ENCODE data around the gene ANP32B.
"Not testable (repeated sequence)": the region's sequence is repeated elsewhere in the genome, so short reads cannot be mapped to it uniquely, and the experiment has no call there.

The ANP32B gene

DNA sequence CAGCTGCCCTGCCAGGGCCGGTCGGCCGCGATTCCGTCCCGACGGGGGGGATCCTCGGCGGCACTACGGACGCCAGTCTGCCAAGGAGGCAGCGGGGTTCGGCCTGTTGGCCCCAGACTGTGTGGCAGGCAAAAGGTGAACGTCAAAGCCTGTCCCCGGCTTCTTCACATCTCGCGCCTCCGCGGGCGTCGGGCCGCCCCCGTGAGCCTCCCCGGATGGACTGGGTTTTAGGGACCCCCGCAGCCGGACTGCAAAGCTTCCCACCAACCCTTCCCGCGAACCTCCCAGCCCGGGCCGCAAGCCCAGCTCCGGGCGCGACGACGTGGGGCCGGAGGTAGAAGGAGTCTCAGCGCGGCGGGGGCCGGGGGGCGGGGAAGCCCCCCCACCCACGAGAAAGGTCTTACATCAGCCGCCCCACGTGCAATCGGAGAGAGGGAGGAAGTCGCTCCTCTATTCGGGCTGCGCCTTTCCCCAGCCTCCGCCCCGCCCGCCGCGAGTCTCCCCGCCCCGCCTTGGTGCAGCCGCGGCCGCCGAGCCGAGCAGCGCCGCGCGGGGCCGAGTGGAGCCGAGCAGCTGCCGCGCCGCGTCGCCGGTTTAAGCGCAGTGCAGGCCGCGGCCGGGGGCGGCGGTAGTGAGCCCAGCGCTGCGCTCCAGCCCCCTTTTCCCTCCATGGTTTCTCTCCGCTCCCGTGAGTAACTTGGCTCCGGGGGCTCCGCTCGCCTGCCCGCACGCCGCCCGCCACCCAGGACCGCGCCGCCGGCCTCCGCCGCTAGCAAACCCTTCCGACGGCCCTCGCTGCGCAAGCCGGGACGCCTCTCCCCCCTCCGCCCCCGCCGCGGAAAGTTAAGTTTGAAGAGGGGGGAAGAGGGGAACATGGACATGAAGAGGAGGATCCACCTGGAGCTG, at the start of gene ANP32B:
Gene ANP32B, plus strand, starts transcription at position 659 of the 906 bp plus-strand sequence. Its CDS starts 215 bp downstream, at position 874.
- CTCF ChIA-PET, result interaction anchor here (0.9 to 6.4 kb wide), 7 partner anchors 10 to 61 kb away, joined by 3 to 46 read pairs (median 4); partner anchors contain the start of gene TRMO
- H3K36me3 Mint-ChIP-seq, result peaks cover 13% of the 10 kb centered on the region
- H3K4me1 Mint-ChIP-seq, result peaks cover 55% of the 10 kb centered on the region

DNA sequence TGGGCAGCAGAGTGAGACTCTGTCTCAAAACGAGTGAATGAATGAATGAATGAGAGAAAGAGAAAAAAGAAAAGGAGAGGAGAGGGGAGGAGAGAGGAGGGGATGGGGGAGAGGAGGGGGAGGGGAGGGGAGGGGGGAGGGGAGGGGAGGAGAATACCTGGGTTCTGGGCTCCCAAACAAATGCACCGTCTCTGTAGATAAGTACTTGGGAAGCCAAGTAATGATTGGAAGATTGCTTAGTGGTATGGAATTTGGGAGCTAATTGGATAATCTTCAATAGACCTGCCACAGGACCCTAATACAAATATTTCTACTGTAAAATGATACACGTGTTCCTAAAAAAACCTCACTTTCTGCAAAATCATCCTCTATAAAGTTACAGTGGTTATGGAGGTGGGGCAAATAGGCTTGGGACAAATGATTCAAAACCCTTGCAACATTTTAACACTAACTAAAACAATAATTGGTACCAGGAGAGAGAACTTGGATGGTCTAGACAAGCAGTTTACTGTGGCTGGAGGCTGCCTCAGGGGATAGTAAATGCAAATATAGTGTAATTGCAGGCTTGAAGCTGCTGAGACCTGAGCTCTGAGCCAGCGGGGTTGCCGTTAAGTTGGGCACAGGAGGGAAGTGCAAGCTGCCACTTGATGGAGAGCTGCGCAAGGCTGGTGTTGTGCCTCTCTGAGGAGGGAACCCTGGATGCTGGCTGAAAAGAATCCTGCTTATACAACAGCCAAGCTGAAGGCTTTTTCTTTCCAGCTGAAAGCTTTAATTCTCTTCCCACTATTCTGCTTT, 48.6 kb upstream of the ANP32B start:
- CTCF ChIA-PET, result interaction anchor here (2.3 kb wide), 1 partner anchor 20 kb away, joined by 9 read pairs; no protein-coding TSS in a partner anchor
- H3K4me3 Mint-ChIP-seq, result no peak overlapping the region
- peaks cover 72% of the 10 kb centered on the region for H3K4me1 Mint-ChIP-seq

More for the DNA sequence above, at the start of gene ANP32B:
- H3K4me3 Mint-ChIP-seq, result peak within 1 kb of the TSS; percentile 85
- no peaks in the 10 kb centered on the region for H3K27me3 Mint-ChIP-seq
- peak; percentile 96 for DNase-seq
- no peaks in the 10 kb centered on the region for H3K9me3 Mint-ChIP-seq
- H3K27ac Mint-ChIP-seq, result peak within 1 kb of the TSS; percentile 95

DNA sequence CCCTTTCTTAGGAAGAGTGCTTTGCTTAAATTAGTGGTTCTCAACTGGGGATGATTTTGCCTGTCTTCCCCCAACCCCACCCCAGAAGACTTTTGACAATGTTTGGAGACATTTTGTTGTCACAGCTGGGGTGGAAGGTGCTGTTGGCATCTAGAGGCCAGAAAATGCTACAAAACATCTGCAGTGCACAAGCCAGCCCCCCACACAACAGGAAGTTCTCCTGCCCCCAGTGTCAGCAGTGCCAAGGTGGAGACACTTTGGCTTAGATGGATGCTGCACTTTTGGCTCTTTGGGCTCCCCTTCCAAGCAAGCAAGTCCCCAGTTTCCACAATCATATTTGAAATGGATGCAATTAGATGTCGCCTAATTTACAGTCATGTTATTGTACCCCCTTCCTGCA, 47.9 kb upstream of the ANP32B start:
- CTCF ChIA-PET, result interaction anchor here (1.4 to 2.3 kb wide), 2 partner anchors 12 to 19 kb away, joined by 6 to 9 read pairs; no protein-coding TSS in a partner anchor
- no peak overlapping the region for H3K4me3 Mint-ChIP-seq
- peaks cover 7% of the 10 kb centered on the region for H3K36me3 Mint-ChIP-seq
- H3K27ac Mint-ChIP-seq, result no peak overlapping the region
- no peaks in the 10 kb centered on the region for H3K27me3 Mint-ChIP-seq
- no peak for DNase-seq
- peaks cover 64% of the 10 kb centered on the region for H3K4me1 Mint-ChIP-seq
- H3K9me3 Mint-ChIP-seq, result no peaks in the 10 kb centered on the region

More for the DNA sequence above, 48.6 kb upstream of the ANP32B start:
- Mint-ChIP-seq H3K27ac (no peak overlapping the region), H3K36me3 (peaks cover 13% of the 10 kb centered on the region), H3K9me3 (no peaks in the 10 kb centered on the region), H3K27me3 (no peaks in the 10 kb centered on the region)
- DNase-seq, result no peak

- Mint-ChIP-seq H3K4me3 (no peak overlapping the region), H3K9me3 (no peaks in the 10 kb centered on the region), H3K4me1 (peaks cover 47% of the 10 kb centered on the region), H3K36me3 (peaks cover 2% of the 10 kb centered on the region), H3K27ac (no peak overlapping the region), H3K27me3 (no peaks in the 10 kb centered on the region)
- no peak for DNase-seq
- CTCF ChIA-PET, result no interaction called here
These were observed 46.1 kb upstream of the ANP32B start for GRCh38 chr9:97936998-97937397.

DNA sequence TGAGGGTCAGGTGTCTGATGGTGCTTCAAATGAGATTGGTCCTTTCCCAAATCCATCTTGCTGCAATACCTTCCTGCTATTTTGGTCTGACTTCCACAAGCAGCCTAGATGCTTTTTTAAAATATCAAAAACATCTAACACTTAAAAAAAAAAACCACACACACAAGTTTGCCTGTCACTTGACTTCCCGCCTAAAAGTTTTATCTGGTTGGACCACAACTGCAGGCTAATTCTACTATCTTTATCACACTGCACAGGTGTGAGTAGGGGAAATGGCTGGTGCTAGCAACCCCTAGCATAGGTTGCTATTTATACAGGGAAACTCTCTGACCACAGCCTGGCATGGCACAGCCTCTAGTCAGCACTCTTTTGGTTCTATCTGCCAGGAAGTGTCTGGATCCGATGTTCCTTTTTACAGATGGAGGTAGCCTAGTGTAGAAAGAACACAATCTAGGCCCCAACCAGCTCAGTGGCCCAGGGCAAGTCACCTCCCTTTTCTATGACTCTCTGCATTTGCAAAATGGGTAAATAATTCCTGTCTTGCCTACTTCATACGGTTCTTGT, 45.0 kb upstream of the ANP32B start, which contains the start of gene HEMGN:
Gene HEMGN, minus strand, starts transcription at position 92 of the 564 bp plus-strand sequence. Its CDS starts 36 bp downstream, at position 56.
- Mint-ChIP-seq H3K4me3 (peak within 1 kb of the TSS; percentile 8), H3K27me3 (peaks cover 5% of the 10 kb centered on the region), H3K36me3 (peaks cover 2% of the 10 kb centered on the region), H3K27ac (peak within 1 kb of the TSS; percentile 87), H3K4me1 (peaks cover 39% of the 10 kb centered on the region), H3K9me3 (no peaks in the 10 kb centered on the region)
- peak; percentile 57 for DNase-seq
- CTCF ChIA-PET, result interaction anchor here (0.9 to 1.9 kb wide), 3 partner anchors 14 to 107 kb away, joined by 3 to 5 read pairs (median 4); partner anchors contain the start of gene TRMO

- Mint-ChIP-seq H3K27me3 (peaks cover 5% of the 10 kb centered on the region), H3K4me1 (peaks cover 30% of the 10 kb centered on the region), H3K27ac (no peak overlapping the region), H3K36me3 (peaks cover 2% of the 10 kb centered on the region), H3K9me3 (no peaks in the 10 kb centered on the region), H3K4me3 (no peak overlapping the region)
- DNase-seq, result no peak
- CTCF ChIA-PET, result no interaction called here
These were observed 42.9 kb upstream of the ANP32B start for GRCh38 chr9:97940233-97940632.

- Mint-ChIP-seq H3K27ac (no peak overlapping the region), H3K9me3 (peaks cover 1% of the 10 kb centered on the region), H3K4me1 (peaks cover 26% of the 10 kb centered on the region), H3K4me3 (no peak overlapping the region), H3K27me3 (peaks cover 5% of the 10 kb centered on the region), H3K36me3 (peaks cover 2% of the 10 kb centered on the region)
- DNase-seq, result no peak
- CTCF ChIA-PET, result no interaction called here
These were observed 42.4 kb upstream of the ANP32B start for GRCh38 chr9:97940741-97941140.

DNA sequence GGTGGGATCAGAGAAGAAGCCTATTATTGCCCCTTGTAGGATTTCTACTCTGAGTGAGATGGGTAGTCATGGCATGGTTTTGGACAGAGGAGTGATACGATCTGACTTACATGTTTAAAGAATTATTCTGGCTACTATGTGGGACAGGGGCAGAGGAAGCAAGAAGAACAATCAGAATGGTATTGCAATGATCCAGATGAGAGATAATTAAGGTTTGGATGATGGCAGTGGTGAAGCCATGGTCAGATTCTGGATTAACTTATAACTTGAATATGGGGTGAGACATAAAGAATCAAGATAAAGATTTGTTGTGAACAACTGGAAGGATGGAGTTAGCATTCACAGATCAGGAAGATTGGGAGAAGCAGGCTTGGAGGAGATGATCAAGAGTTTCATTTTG, 41.8 kb upstream of the ANP32B start:
- Mint-ChIP-seq H3K9me3 (peaks cover 1% of the 10 kb centered on the region), H3K4me1 (peaks cover 21% of the 10 kb centered on the region), H3K27me3 (peaks cover 5% of the 10 kb centered on the region), H3K36me3 (peaks cover 2% of the 10 kb centered on the region), H3K4me3 (no peak overlapping the region), H3K27ac (no peak overlapping the region)
- no peak for DNase-seq
- CTCF ChIA-PET, result interaction anchor here (1.8 kb wide), 1 partner anchor 12 kb away, joined by 6 read pairs; no protein-coding TSS in a partner anchor

DNA sequence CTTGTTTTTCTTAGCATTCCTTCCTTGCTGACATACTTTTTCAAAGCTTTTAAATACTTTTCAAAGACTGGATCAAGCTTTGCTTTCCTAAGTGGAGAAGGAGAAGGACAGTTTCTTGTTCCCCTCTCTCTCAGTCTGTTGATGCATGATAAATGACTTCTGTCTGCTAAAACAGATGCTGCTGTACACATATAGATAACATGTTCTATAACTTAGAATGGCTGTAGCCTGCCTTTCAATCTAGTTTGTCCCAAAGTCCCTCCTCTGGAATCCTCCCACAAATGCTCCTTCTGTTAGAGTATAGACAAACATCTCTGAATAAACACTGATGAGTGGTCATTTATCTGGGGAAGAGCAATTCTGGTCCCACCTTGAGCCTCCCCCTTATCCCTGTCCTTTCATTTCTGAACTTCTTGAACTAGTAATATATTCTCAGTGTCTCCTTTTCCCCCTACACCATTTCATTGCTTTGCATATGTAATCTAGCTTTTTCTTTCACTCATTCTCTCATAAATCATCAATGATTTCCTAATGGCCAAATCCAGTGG, 39.8 kb upstream of the ANP32B start:
- H3K27ac Mint-ChIP-seq, result no peak overlapping the region
- peaks cover 14% of the 10 kb centered on the region for H3K27me3 Mint-ChIP-seq
- peaks cover 8% of the 10 kb centered on the region for H3K4me1 Mint-ChIP-seq
- CTCF ChIA-PET, result interaction anchor here (0.6 to 1.8 kb wide), 3 partner anchors 10 to 16 kb away, joined by 3 to 6 read pairs (median 3); no protein-coding TSS in a partner anchor
- peaks cover 1% of the 10 kb centered on the region for H3K9me3 Mint-ChIP-seq
- no peak overlapping the region for H3K4me3 Mint-ChIP-seq
- DNase-seq, result no peak
- no peaks in the 10 kb centered on the region for H3K36me3 Mint-ChIP-seq

DNA sequence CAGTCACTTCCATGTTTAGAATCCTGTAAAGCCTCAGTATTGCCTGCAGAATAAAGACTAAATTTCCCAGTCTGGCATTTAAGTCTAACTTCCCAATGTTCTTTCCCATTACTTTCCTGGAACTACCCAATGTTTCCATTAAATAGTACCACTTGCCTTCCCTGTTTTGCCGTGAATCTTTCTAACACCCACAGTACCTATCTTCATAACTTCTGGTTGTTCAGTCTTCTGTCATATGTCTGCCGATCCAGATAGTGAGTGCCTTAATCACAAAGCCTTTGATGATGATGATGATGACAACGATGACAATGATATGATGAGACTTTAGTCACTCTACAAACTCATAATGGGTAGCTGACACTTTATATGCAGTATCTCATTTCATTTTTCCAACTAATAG, 38.5 kb upstream of the ANP32B start:
- Mint-ChIP-seq H3K36me3 (no peaks in the 10 kb centered on the region), H3K4me1 (no peaks in the 10 kb centered on the region), H3K9me3 (peaks cover 1% of the 10 kb centered on the region), H3K4me3 (no peak overlapping the region), H3K27me3 (peaks cover 18% of the 10 kb centered on the region), H3K27ac (no peak overlapping the region)
- CTCF ChIA-PET, result no interaction called here
- DNase-seq, result no peak

DNA sequence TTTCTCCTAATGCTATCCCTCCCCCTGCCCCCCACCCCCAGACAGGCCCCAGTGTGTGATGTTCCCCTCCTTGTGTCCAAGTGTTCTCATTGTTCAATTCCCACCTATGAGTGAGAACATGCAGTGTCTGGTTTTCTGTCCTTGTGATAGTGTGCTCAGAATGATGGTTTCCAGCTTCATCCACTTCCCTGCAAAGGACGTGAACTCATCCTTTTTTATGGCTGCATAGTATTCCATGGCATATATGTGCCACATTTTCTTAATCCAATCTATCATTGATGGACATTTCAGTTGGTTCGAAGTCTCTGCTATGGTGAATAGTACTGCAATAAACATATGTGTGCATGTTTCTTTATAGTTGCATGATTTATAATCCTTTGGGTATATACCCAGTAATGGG, 37.7 kb upstream of the ANP32B start:
- H3K4me3 Mint-ChIP-seq, CTCF ChIA-PET, H3K27ac Mint-ChIP-seq: not testable (repeated sequence)

GRCh38 chr9:97947094-97947493, 36.0 kb upstream of the ANP32B start:
- CTCF ChIA-PET, H3K4me1 Mint-ChIP-seq, H3K36me3 Mint-ChIP-seq, DNase-seq, H3K27ac Mint-ChIP-seq, H3K4me3 Mint-ChIP-seq, H3K9me3 Mint-ChIP-seq: not testable (repeated sequence)
- peaks cover 29% of the 10 kb centered on the region for H3K27me3 Mint-ChIP-seq

More for the DNA sequence above, 37.7 kb upstream of the ANP32B start:
- not testable (repeated sequence) for H3K9me3 Mint-ChIP-seq, H3K4me1 Mint-ChIP-seq, DNase-seq, H3K36me3 Mint-ChIP-seq
- peaks cover 20% of the 10 kb centered on the region for H3K27me3 Mint-ChIP-seq

GRCh38 chr9:97950873-97951272, 32.3 kb upstream of the ANP32B start:
- not testable (repeated sequence) for H3K4me3 Mint-ChIP-seq, H3K4me1 Mint-ChIP-seq, H3K27ac Mint-ChIP-seq, H3K9me3 Mint-ChIP-seq, H3K36me3 Mint-ChIP-seq
- CTCF ChIA-PET, result interaction anchor here (1.2 to 2.1 kb wide), 2 partner anchors 27 to 32 kb away, joined by 5 read pairs; no protein-coding TSS in a partner anchor
- DNase-seq, result peak; percentile 41
- H3K27me3 Mint-ChIP-seq, result peaks cover 28% of the 10 kb centered on the region

All from activated naive CD4-positive, alpha-beta T cell treated with anti-CD3 and anti-CD28 coated beads, Interleukin-2, amount 10 ng/mL, durations not matched to agents 7 days and 5 days (primary cell).